ENCODE results near the gene DOK5. TPM values are rescaled to one million over a fixed set of nuclear protein-coding genes. Genes with fewer than 3 reads are reported as not detected.

DOK5 gene
- total RNA-seq, 2 experiments from 2014 or later: not detected

DNA sequence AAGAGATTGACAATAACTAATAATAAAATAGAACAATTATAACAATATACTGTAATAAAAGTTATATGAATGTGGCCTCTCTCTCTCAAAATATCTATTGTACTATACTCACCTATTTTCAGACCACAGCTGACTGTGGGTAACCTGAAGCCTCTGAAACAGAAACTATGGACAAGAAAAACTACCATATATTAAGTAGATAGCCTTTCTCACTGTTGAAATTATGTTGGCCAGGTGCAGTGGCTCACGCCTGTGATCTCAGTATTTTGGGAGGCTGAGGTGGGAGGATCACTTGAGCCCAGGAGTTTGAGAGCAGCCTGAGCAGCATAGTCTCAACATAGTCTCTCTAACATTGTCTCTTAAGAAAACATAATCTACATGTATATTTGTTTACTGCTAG, 89.9 kb downstream of the DOK5 start:
- H3K36me3 Mint-ChIP-seq: no peaks in the 10 kb centered on the region
- no peak overlapping the region for H3K4me3 Mint-ChIP-seq
- peaks cover 1% of the 10 kb centered on the region for H3K9me3 Mint-ChIP-seq
- POLR2A ChIA-PET: no interaction called here
- no peak overlapping the region for H3K27ac Mint-ChIP-seq
- ATAC-seq (ENCODE audit: low read depth) (no peak), DNase-seq (no peak)
- H3K4me1 Mint-ChIP-seq: no peaks in the 10 kb centered on the region
- peaks cover 4% of the 10 kb centered on the region for H3K27me3 Mint-ChIP-seq

- ATAC-seq (ENCODE audit: low read depth) (no peak), DNase-seq (no peak)
- Mint-ChIP-seq H3K9me3 (no peaks in the 10 kb centered on the region), H3K27me3 (peaks cover 4% of the 10 kb centered on the region), H3K36me3 (no peaks in the 10 kb centered on the region), H3K27ac (no peak overlapping the region), H3K4me1 (no peaks in the 10 kb centered on the region), H3K4me3 (no peak overlapping the region)
- POLR2A ChIA-PET: no interaction called here
These were observed 90.8 kb downstream of the DOK5 start for GRCh38 chr20:54566031-54566688.

DNA sequence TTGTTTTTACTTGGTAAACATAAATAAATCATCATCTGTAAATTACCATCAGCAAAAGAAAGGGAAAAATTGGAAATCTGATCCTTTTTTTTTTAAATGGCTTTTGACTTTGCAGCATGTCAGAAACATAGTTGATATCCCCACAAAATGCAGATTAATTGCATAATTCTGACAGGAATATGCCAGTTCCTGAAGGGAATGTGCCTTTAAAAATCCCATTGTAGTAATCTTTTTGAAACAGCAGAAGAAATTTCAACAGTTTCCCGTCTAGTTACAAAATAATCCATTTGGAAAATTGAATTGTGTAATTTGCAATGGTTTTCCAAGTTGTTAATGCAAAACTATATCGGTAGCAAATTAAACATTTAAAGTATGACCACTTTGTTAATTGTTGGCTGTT, 95.2 kb downstream of the DOK5 start:
- no peaks in the 10 kb centered on the region for H3K9me3 Mint-ChIP-seq
- peaks cover 4% of the 10 kb centered on the region for H3K27me3 Mint-ChIP-seq
- POLR2A ChIA-PET: no interaction called here
- H3K27ac Mint-ChIP-seq: no peak overlapping the region
- H3K36me3 Mint-ChIP-seq: no peaks in the 10 kb centered on the region
- no peak for ATAC-seq (ENCODE audit: low read depth)
- H3K4me3 Mint-ChIP-seq: no peak overlapping the region
- no peak for DNase-seq
- H3K4me1 Mint-ChIP-seq: no peaks in the 10 kb centered on the region

DNA sequence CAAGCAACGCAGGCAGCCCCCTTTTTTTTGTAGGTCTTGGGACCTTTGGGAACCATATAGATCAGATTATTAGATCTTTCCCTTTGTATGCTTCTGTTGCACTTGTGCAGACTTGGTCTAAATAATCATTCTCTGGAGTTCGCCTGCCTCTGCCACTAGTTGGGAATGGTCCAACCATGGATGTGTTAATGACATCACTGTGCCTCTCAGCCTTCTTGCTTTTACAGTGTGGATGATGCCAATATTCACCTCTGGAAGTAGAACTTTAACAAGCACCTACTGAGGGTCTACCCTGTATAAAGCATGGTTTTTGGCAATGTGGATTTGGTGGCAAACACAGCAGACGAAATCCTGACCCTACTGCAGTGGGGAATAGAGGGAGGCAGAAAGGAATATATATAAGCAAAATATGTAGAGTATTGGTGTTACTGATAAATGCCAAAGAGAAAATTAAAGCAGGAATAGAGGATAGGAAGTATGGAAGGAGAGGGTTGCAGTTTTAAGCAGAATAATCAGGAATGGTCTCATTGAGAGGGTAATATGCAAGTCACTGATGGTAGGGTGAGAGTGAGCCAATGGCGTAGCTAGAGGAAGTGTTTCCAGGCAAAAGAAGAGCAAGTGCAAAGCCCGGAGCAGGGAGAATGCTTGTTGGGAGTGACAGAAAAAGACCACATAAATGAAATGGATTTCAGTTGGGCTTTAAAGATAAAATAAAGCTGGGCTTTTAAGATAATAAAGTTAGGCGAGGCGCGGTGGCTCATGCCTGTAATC, 97.5 kb downstream of the DOK5 start:
- Mint-ChIP-seq H3K4me1 (no peaks in the 10 kb centered on the region), H3K4me3 (no peak overlapping the region), H3K36me3 (no peaks in the 10 kb centered on the region), H3K9me3 (no peaks in the 10 kb centered on the region), H3K27ac (no peak overlapping the region), H3K27me3 (peaks cover 2% of the 10 kb centered on the region)
- ATAC-seq (ENCODE audit: low read depth) (no peak), DNase-seq (no peak)
- POLR2A ChIA-PET: no interaction called here

- Mint-ChIP-seq H3K27ac (no peak overlapping the region), H3K27me3 (peaks cover 2% of the 10 kb centered on the region)
These were observed 98.4 kb downstream of the DOK5 start for GRCh38 chr20:54573838-54574237.

GRCh38 chr20:54576518-54576917, 101.1 kb downstream of the DOK5 start:
- ATAC-seq (ENCODE audit: low read depth): no peak
- no peaks in the 10 kb centered on the region for H3K36me3 Mint-ChIP-seq
- no peak overlapping the region for H3K4me3 Mint-ChIP-seq
- H3K9me3 Mint-ChIP-seq: no peaks in the 10 kb centered on the region
- no peaks in the 10 kb centered on the region for H3K4me1 Mint-ChIP-seq
- no peak for DNase-seq
- POLR2A ChIA-PET: no interaction called here
- no peak overlapping the region for H3K27ac Mint-ChIP-seq
- no peaks in the 10 kb centered on the region for H3K27me3 Mint-ChIP-seq

More at GRCh38 chr20:54573838-54574237, 98.4 kb downstream of the DOK5 start:
- H3K9me3 Mint-ChIP-seq: no peaks in the 10 kb centered on the region
- POLR2A ChIA-PET: no interaction called here
- DNase-seq (no peak), ATAC-seq (ENCODE audit: low read depth) (no peak)
- no peak overlapping the region for H3K4me3 Mint-ChIP-seq
- H3K36me3 Mint-ChIP-seq: no peaks in the 10 kb centered on the region
- H3K4me1 Mint-ChIP-seq: no peaks in the 10 kb centered on the region

DNA sequence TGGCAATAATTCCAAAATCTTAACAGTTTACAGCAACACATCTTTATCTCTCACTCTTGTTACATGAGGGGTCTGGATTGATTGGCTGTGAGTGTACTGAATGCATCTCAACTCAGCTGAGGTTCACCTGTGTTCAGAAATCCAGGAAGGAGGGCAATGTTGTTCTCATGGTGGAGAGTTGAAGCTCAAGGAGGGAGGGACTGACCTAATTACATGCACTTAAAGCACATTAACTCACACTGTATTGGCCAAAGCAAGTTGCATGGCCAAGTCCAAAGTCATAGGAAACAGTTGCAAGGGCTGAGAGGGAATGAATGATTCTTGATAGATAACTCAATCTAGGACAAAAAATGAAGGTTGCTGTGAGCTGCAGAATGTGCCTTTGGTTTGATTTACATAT, 102.2 kb downstream of the DOK5 start:
- H3K4me1 Mint-ChIP-seq: no peaks in the 10 kb centered on the region
- H3K27me3 Mint-ChIP-seq: no peaks in the 10 kb centered on the region
- no peaks in the 10 kb centered on the region for H3K9me3 Mint-ChIP-seq
- POLR2A ChIA-PET: no interaction called here
- H3K27ac Mint-ChIP-seq: no peak overlapping the region
- ATAC-seq (ENCODE audit: low read depth) (no peak), DNase-seq (no peak)
- H3K36me3 Mint-ChIP-seq: no peaks in the 10 kb centered on the region
- H3K4me3 Mint-ChIP-seq: no peak overlapping the region

GRCh38 chr20:54585217-54585616, 109.8 kb downstream of the DOK5 start:
- H3K4me1 Mint-ChIP-seq: no peaks in the 10 kb centered on the region
- DNase-seq (no peak), ATAC-seq (ENCODE audit: low read depth) (no peak)
- no peak overlapping the region for H3K4me3 Mint-ChIP-seq
- no peaks in the 10 kb centered on the region for H3K27me3 Mint-ChIP-seq
- H3K9me3 Mint-ChIP-seq: peaks cover 1% of the 10 kb centered on the region
- POLR2A ChIA-PET: no interaction called here
- no peak overlapping the region for H3K27ac Mint-ChIP-seq
- no peaks in the 10 kb centered on the region for H3K36me3 Mint-ChIP-seq

DNA sequence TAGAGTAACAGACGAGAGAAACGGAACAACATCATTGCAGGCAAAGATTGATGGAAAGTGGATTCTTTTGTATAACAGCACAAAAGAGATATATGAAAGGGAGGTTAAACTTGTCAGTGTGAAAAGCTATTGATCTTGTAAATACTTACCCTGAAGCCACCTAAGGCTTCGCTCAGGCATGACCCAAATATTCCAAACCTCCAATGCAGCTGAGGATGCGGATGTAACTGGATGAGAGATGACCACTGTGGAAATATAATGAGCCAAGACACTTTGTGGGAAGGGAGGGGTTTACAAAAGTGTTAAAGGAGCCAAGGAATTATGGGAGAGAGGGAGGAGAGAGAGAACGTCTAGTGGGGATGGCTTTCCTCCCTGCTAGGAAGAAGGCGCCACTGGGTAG, 112.0 kb downstream of the DOK5 start:
- Mint-ChIP-seq H3K36me3 (no peaks in the 10 kb centered on the region), H3K4me3 (no peak overlapping the region), H3K4me1 (no peaks in the 10 kb centered on the region), H3K27ac (no peak overlapping the region), H3K27me3 (no peaks in the 10 kb centered on the region), H3K9me3 (peaks cover 1% of the 10 kb centered on the region)
- no peak for DNase-seq
- POLR2A ChIA-PET: no interaction called here
- no peak for ATAC-seq (ENCODE audit: low read depth)

DNA sequence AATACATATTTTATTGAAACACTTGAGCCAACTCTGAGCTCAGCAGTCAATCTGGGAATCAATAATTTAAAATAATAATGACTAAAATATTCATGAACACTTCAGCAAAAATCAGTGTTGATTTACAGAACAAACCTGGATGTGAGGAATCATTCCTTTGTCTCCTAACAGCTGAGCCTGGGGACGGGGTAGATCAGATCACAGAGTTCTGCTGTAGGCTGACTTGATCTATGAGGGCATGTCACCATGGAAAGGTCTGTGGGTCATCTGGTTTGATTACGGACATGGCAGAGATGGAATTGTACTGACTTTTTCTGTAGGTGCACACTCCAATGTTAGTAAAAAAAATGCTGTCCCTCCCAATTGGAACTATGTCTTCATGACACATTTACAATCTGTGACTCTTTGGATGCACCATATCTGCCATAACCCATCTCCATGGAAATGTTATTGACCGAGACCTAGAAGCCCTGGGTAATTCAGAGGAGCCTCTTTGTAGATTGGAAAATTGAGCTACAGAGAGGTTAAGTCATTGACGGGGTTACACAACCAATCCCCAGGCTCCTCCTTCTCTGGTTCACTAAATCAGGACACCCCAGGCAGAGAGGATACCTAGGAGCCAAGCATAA, 114.1 kb downstream of the DOK5 start:
- POLR2A ChIA-PET: no interaction called here
- H3K27me3 Mint-ChIP-seq: no peaks in the 10 kb centered on the region
- H3K4me1 Mint-ChIP-seq: no peaks in the 10 kb centered on the region
- H3K27ac Mint-ChIP-seq: no peak overlapping the region
- no peaks in the 10 kb centered on the region for H3K36me3 Mint-ChIP-seq
- no peak for DNase-seq
- H3K9me3 Mint-ChIP-seq: no peaks in the 10 kb centered on the region
- no peak for ATAC-seq (ENCODE audit: low read depth)
- H3K4me3 Mint-ChIP-seq: no peak overlapping the region

DNA sequence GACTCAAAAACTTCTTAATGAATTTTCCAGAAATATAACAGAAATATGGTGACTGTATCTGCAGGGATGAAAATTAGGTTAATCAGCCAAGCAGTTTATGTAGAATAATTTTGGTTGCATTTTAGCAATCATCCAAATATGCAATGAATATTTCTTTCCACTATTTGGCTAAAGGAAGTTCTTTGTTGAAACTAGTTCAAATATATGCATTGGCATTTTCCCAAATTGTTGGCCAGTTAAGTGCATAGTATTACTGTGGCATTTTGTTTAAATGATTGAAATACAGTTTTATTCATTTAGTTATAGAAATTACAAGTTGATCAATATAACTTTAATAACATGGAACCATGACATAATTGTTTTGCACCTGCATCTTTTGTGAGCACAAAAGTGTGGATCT, 115.5 kb downstream of the DOK5 start:
- DNase-seq: no peak
- H3K4me3 Mint-ChIP-seq: no peak overlapping the region
- H3K27me3 Mint-ChIP-seq: peaks cover 2% of the 10 kb centered on the region
- H3K36me3 Mint-ChIP-seq: no peaks in the 10 kb centered on the region
- no peak overlapping the region for H3K27ac Mint-ChIP-seq
- no peaks in the 10 kb centered on the region for H3K9me3 Mint-ChIP-seq
- no peak for ATAC-seq (ENCODE audit: low read depth)
- no peaks in the 10 kb centered on the region for H3K4me1 Mint-ChIP-seq
- POLR2A ChIA-PET: no interaction called here

GRCh38 chr20:54596651-54597050, 121.3 kb downstream of the DOK5 start:
- no peaks in the 10 kb centered on the region for H3K36me3 Mint-ChIP-seq
- POLR2A ChIA-PET: no interaction called here
- no peak overlapping the region for H3K27ac Mint-ChIP-seq
- ATAC-seq (ENCODE audit: low read depth) (no peak), DNase-seq (no peak)
- peaks cover 3% of the 10 kb centered on the region for H3K9me3 Mint-ChIP-seq
- peaks cover 2% of the 10 kb centered on the region for H3K27me3 Mint-ChIP-seq
- H3K4me1 Mint-ChIP-seq: no peaks in the 10 kb centered on the region
- no peak overlapping the region for H3K4me3 Mint-ChIP-seq

- Mint-ChIP-seq H3K9me3 (peaks cover 3% of the 10 kb centered on the region), H3K27me3 (peaks cover 2% of the 10 kb centered on the region), H3K4me3 (no peak overlapping the region), H3K4me1 (no peaks in the 10 kb centered on the region), H3K36me3 (no peaks in the 10 kb centered on the region), H3K27ac (no peak overlapping the region)
- DNase-seq: no peak
- ATAC-seq (ENCODE audit: low read depth): no peak
- POLR2A ChIA-PET: no interaction called here
These were observed 123.0 kb downstream of the DOK5 start for GRCh38 chr20:54598352-54598751.

DNA sequence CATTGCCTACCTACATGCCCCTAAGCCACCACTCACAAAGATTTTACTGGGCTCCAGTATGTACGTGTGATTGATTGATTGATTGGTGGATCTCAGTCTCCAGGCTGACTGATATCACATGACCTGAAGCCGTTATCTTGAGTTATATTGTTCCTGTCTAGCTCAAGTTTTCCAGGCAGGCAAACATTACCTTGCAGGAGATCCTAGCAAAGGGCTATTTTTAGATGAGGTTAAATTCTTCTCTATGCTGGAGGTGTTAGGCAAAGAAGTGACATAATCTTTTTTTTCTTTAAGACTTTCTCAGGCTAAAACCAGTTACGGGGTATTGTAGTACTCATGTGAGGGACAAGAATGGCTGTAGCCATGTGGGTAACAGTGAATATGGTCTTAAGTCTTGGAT, 125.2 kb downstream of the DOK5 start:
- Mint-ChIP-seq H3K36me3 (no peaks in the 10 kb centered on the region), H3K9me3 (peaks cover 3% of the 10 kb centered on the region), H3K4me3 (no peak overlapping the region), H3K27me3 (no peaks in the 10 kb centered on the region), H3K4me1 (no peaks in the 10 kb centered on the region), H3K27ac (no peak overlapping the region)
- DNase-seq (no peak), ATAC-seq (ENCODE audit: low read depth) (no peak)
- POLR2A ChIA-PET: no interaction called here

Data from activated naive CD8-positive, alpha-beta T cell treated with anti-CD3 and anti-CD28 coated beads, Interleukin-2, amount 10 ng/mL, durations not matched to agents 7 days and 5 days (primary cell).